KMS-11 (cell line): ENCODE measurements around the gene OR8U1.

Experiments used
- H2AFZ ChIP-seq: fragments of 200-600 bp; sonication (generic); 2 replicates; pipeline ENCODE4 v1.6.1; 2016; ENCODE audit warnings: antibody characterized with exemption, mixed run types, low read depth
- H3K27ac ChIP-seq: fragments of 200-600 bp; sonication (generic); 2 replicates; pipeline ENCODE4 v1.6.1; 2016; ENCODE audit warnings: mild to moderate bottlenecking, mixed run types
- H3K27me3 ChIP-seq: fragments of 200-600 bp; sonication (generic); 2 replicates; pipeline ENCODE4 v1.6.1; 2017; ENCODE audit warnings: mild to moderate bottlenecking, low read depth, mixed run types, moderate library complexity; ENCODE audit not compliant: insufficient read depth
- H3K36me3 ChIP-seq: fragments of 200-600 bp; sonication (generic); 2 replicates; pipeline ENCODE4 v1.6.1; 2017; ENCODE audit warnings: mild to moderate bottlenecking, mixed run types; ENCODE audit not compliant: insufficient read depth
- H3K4me1 ChIP-seq: fragments of 200-600 bp; sonication (generic); 2 replicates; pipeline ENCODE4 v1.6.1; 2016; ENCODE audit warnings: mild to moderate bottlenecking, low read depth, mixed run types; ENCODE audit not compliant: poor library complexity, severe bottlenecking
- H3K4me2 ChIP-seq: fragments of 200-600 bp; sonication (generic); 2 replicates; pipeline ENCODE4 v1.7.0; 2016; ENCODE audit warnings: mild to moderate bottlenecking, mixed run types
- H3K4me3 ChIP-seq: fragments of 200-600 bp; sonication (generic); IDR thresholded peaks from 2 replicates; pipeline ENCODE4 v1.6.1; 2017; ENCODE audit warnings: low read depth, low read length, mixed read lengths; ENCODE audit not compliant: insufficient read depth
- H3K79me2 ChIP-seq: fragments of 200-600 bp; sonication (generic); 2 replicates; pipeline ENCODE4 v1.6.1; 2016; ENCODE audit warnings: low read depth, mixed run types; ENCODE audit not compliant: insufficient read depth
- H3K9ac ChIP-seq: fragments of 200-600 bp; sonication (generic); 2 replicates; pipeline ENCODE4 v1.6.1; 2016; ENCODE audit warnings: mild to moderate bottlenecking, mixed run types
- H4K20me1 ChIP-seq: fragments of 200-600 bp; sonication (generic); 2 replicates; pipeline ENCODE4 v1.6.1; 2016; ENCODE audit warnings: mild to moderate bottlenecking, mixed run types; ENCODE audit not compliant: insufficient read depth
- TF ChIP-seq, protein P1 (sequence below): fragments of 200-600 bp; sonication (generic); conservative IDR thresholded peaks from 2 replicates; pipeline ENCODE4 v1.6.1; 2017; ENCODE audit warnings: low read depth, mild to moderate bottlenecking, antibody characterized with exemption, low read length, moderate library complexity, mixed read lengths

OR8U1 gene

DNA sequence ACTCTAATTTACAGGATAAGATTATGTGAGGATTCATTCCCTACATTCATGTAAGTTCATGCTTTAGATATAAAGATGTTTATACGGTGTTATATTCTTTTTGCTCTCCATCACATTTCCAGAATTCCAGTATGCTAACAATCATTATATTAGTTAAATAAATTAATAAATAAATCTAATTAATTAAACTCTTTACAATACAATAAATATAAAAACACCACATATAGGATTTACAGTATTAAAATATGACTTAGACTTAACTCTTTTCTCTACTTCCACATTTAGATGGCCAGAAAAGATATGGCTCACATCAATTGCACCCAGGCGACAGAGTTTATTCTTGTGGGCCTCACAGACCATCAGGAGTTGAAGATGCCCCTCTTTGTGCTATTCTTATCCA lies at the start of gene OR8U1:
Gene OR8U1 (plus strand): TSS at position 301 of the 400 bp plus-strand sequence. CDS start 0 bp downstream, at position 301.
- H3K4me2 ChIP-seq = no peak within 1 kb of the TSS
- no peaks in the 10 kb centered on the region for H3K36me3 ChIP-seq
- H4K20me1 ChIP-seq = no peaks in the 10 kb centered on the region
- no peaks in the 10 kb centered on the region for H3K27me3 ChIP-seq
- H2AFZ ChIP-seq = no peak within 1 kb of the TSS
- H3K9ac ChIP-seq = no peak within 1 kb of the TSS
- H3K79me2 ChIP-seq = no peaks in the 10 kb centered on the region
- H3K4me3 ChIP-seq = no peak within 1 kb of the TSS
- TF ChIP-seq, protein P1, sequence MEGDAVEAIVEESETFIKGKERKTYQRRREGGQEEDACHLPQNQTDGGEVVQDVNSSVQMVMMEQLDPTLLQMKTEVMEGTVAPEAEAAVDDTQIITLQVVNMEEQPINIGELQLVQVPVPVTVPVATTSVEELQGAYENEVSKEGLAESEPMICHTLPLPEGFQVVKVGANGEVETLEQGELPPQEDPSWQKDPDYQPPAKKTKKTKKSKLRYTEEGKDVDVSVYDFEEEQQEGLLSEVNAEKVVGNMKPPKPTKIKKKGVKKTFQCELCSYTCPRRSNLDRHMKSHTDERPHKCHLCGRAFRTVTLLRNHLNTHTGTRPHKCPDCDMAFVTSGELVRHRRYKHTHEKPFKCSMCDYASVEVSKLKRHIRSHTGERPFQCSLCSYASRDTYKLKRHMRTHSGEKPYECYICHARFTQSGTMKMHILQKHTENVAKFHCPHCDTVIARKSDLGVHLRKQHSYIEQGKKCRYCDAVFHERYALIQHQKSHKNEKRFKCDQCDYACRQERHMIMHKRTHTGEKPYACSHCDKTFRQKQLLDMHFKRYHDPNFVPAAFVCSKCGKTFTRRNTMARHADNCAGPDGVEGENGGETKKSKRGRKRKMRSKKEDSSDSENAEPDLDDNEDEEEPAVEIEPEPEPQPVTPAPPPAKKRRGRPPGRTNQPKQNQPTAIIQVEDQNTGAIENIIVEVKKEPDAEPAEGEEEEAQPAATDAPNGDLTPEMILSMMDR = no peak
- no peaks in the 10 kb centered on the region for H3K4me1 ChIP-seq
- H3K27ac ChIP-seq = no peak within 1 kb of the TSS

DNA sequence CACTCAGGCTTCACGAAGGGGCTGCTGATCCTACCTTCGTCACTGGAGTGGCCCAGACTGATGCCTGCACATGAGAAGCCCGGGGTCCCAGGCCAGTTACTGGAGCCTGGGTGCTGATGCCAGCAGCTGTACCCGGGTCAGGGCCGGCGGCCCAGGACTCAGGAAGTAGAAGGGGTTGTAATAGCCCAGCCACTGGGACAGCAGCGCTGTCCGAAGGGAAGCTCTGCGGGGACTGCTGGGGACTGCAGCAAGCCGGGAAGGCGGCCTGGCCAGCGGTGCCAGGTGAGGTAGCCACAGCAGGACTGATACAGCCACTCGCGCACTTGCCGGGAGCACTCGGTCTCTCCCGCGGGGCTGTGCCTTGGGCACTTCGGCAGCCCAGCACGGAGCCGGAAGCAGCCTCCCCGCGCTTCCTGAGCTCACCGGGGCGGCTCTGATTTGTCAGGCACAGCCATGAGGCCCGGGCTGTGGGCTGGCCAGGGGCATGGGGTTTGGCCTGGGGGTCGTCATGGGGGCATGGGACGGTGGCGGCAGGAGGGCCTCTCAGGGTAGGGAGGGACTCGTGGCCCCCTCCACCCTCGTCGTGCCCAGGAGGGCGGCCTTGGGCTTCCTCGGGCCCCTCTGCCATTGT lies 43.4 kb upstream of the OR8U1 start:
- H2AFZ ChIP-seq = no peak overlapping the region

DNA sequence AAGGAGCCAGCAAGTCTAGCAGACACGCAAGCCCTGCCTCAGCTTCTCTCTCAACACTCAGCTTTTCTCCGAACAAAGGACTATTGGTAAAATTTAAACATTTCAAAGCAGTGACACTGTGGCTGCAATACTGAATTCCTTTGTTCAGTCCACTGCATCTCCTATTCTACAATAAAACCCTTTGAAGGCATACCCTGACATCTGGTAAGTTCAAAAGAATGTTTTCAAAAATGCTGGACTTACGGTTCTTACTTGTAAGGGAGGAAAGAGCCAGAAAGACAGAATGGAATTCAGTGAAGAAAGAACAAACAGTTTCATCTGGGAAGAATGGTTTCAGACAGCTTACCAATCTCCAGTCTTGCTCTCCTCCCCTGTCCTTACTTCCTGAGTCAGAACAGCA lies 42.3 kb upstream of the OR8U1 start:
- H3K4me1 ChIP-seq = no peaks in the 10 kb centered on the region
- TF ChIP-seq, protein P1 = no peak
- H4K20me1 ChIP-seq = no peaks in the 10 kb centered on the region
- H3K4me2 ChIP-seq = no peak overlapping the region
- no peak overlapping the region for H3K27ac ChIP-seq
- no peak overlapping the region for H3K9ac ChIP-seq
- H2AFZ ChIP-seq = no peak overlapping the region
- no peak overlapping the region for H3K4me3 ChIP-seq
- no peaks in the 10 kb centered on the region for H3K27me3 ChIP-seq
- H3K79me2 ChIP-seq = no peaks in the 10 kb centered on the region
- H3K36me3 ChIP-seq = no peaks in the 10 kb centered on the region

More for the DNA sequence above, 43.4 kb upstream of the OR8U1 start:
- Histone ChIP-seq H3K4me1 (no peaks in the 10 kb centered on the region), H3K4me2 (no peak overlapping the region), H4K20me1 (no peaks in the 10 kb centered on the region), H3K36me3 (no peaks in the 10 kb centered on the region), H3K9ac (no peak overlapping the region), H3K27ac (no peak overlapping the region), H3K27me3 (no peaks in the 10 kb centered on the region), H3K4me3 (no peak overlapping the region), H3K79me2 (no peaks in the 10 kb centered on the region)
- TF ChIP-seq, protein P1 = no peak

DNA sequence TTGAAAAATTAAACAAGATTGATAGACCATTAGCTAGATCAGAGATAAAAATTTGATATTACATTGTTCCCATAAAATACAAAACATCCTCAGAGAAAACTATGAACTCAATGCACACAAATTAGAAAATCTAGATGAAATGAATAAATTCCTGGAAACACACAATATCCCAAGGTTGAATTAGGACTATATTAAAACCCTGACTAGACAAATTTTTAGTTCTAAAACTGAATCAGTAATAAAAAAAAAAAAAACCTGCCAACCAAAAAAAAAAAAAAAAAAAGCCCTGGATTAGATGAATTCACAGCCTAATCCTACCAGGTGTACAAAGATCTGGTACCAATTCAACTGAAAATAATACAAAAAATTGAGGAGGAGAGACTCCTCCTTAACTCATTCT lies 35.1 kb upstream of the OR8U1 start:
- H3K36me3 ChIP-seq = no peaks in the 10 kb centered on the region
- no peaks in the 10 kb centered on the region for H3K4me1 ChIP-seq
- no peaks in the 10 kb centered on the region for H3K27me3 ChIP-seq
- H3K4me2 ChIP-seq = no peak overlapping the region
- H3K9ac ChIP-seq = no peak overlapping the region
- H3K4me3 ChIP-seq = no peak overlapping the region
- H3K27ac ChIP-seq = no peak overlapping the region
- TF ChIP-seq, protein P1 = no peak
- H3K79me2 ChIP-seq = no peaks in the 10 kb centered on the region
- H4K20me1 ChIP-seq = no peaks in the 10 kb centered on the region
- no peak overlapping the region for H2AFZ ChIP-seq
